Measurements from ENCODE around the gene HNF4A. TPM values are rescaled to one million over a fixed set of nuclear protein-coding genes. Genes with fewer than 3 reads are reported as not detected.

Gene HNF4A
- total RNA-seq, 1 donor: not detected

GRCh38 chr20:44429017-44429339 is 73.5 kb downstream of the HNF4A start:
- no peak for DNase-seq (ENCODE audit: low read depth)
- no peak overlapping the region for H3K4me3 ChIP-seq (ENCODE audit: low read depth, low read length)
- TF ChIP-seq CTCF (IDR thresholded peaks at IDR 0.05; ENCODE audit: insufficient read depth, low read length): no peak

- no peak for DNase-seq (ENCODE audit: low read depth)
- no peak for TF ChIP-seq CTCF (IDR thresholded peaks at IDR 0.05; ENCODE audit: insufficient read depth, low read length)
- no peak overlapping the region for H3K4me3 ChIP-seq (ENCODE audit: low read depth, low read length)
Observed at GRCh38 chr20:44429419-44430269, 74.1 kb downstream of the HNF4A start.

- DNase-seq (ENCODE audit: low read depth): no peak
- H3K4me3 ChIP-seq (ENCODE audit: low read depth, low read length): no peak overlapping the region
- no peak for TF ChIP-seq CTCF (IDR thresholded peaks at IDR 0.05; ENCODE audit: insufficient read depth, low read length)
Observed at GRCh38 chr20:44430270-44431065, 75.0 kb downstream of the HNF4A start.

- no peak overlapping the region for H3K4me3 ChIP-seq (ENCODE audit: low read depth, low read length)
- DNase-seq (ENCODE audit: low read depth): no peak
- TF ChIP-seq CTCF (IDR thresholded peaks at IDR 0.05; ENCODE audit: insufficient read depth, low read length): no peak
Observed at GRCh38 chr20:44431118-44431501, 75.6 kb downstream of the HNF4A start.

DNA sequence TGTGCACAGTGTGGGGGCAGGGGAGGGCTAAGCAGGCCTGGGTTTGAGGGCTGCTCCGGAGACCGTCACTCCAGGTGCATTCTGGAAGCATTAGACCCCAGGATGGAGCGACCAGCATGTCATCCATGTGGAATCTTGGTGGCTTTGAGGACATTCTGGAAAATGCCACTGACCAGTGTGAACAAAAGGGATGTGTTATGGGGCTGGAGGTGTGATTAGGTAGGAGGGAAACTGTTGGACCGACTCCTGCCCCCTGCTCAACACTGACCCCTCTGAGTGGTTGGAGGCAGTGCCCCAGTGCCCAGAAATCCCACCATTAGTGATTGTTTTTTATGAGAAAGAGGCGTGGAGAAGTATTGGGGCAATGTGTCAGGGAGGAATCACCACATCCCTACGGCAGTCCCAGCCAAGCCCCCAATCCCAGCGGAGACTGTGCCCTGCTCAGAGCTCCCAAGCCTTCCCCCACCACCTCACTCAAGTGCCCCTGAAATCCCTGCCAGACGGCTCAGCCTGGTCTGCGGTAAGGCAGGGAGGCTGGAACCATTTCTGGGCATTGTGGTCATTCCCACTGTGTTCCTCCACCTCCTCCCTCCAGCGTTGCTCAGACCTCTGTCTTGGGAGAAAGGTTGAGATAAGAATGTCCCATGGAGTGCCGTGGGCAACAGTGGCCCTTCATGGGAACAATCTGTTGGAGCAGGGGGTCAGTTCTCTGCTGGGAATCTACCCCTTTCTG is 76.2 kb downstream of the HNF4A start:
- DNase-seq (ENCODE audit: low read depth): peak; percentile 20
- no peak for TF ChIP-seq CTCF (IDR thresholded peaks at IDR 0.05; ENCODE audit: insufficient read depth, low read length)
- H3K4me3 ChIP-seq (ENCODE audit: low read depth, low read length): no peak overlapping the region

GRCh38 chr20:44432618-44433577 is 77.4 kb downstream of the HNF4A start:
- TF ChIP-seq CTCF (IDR thresholded peaks at IDR 0.05; ENCODE audit: insufficient read depth, low read length): no peak
- no peak overlapping the region for H3K4me3 ChIP-seq (ENCODE audit: low read depth, low read length)
- DNase-seq (ENCODE audit: low read depth): no peak
